Activated T-cell treated with anti-CD3 and anti-CD28 coated beads, Interleukin-2, amount 50 U/mL, for 48 hours (primary cell): ENCODE results near the gene ZCCHC14.

Experiments
- DNase-seq, 2 experiments: peaks; one replicate each; pipeline ENCODE4 v3.0.0-alpha.2; 2020

The ZCCHC14 gene

GRCh38 chr16:87424266-87424665 lies 68.6 kb downstream of the ZCCHC14 start:
- no peak for DNase-seq

GRCh38 chr16:87423429-87423828 lies 69.4 kb downstream of the ZCCHC14 start:
- no peak for DNase-seq

- DNase-seq: no peak
Observed at GRCh38 chr16:87422106-87422505, 70.7 kb downstream of the ZCCHC14 start.

- no peak for DNase-seq
Observed at GRCh38 chr16:87421003-87421912, 71.6 kb downstream of the ZCCHC14 start.

GRCh38 chr16:87420026-87421002 lies 72.5 kb downstream of the ZCCHC14 start:
- DNase-seq: no peak

GRCh38 chr16:87418644-87419043 lies 74.2 kb downstream of the ZCCHC14 start:
- no peak for DNase-seq

- no peak for DNase-seq
Observed at GRCh38 chr16:87418216-87418615, 74.6 kb downstream of the ZCCHC14 start.

- DNase-seq: no peak
Observed at GRCh38 chr16:87417528-87417910, 75.3 kb downstream of the ZCCHC14 start.

GRCh38 chr16:87416826-87417527 lies 75.8 kb downstream of the ZCCHC14 start:
- peak; percentile 42 to 48 for DNase-seq

GRCh38 chr16:87415441-87415840 lies 77.4 kb downstream of the ZCCHC14 start:
- DNase-seq: no peak

GRCh38 chr16:87414251-87414680 lies 78.6 kb downstream of the ZCCHC14 start:
- DNase-seq: no peak

- DNase-seq: no peak
Observed at GRCh38 chr16:87412996-87413421, 79.8 kb downstream of the ZCCHC14 start.

- no peak for DNase-seq
Observed at GRCh38 chr16:87412371-87412995, 80.3 kb downstream of the ZCCHC14 start.

- no peak for DNase-seq
Observed at GRCh38 chr16:87411375-87412271, 81.2 kb downstream of the ZCCHC14 start.

GRCh38 chr16:87410968-87411367 lies 81.9 kb downstream of the ZCCHC14 start:
- DNase-seq: no peak

GRCh38 chr16:87410530-87410929 lies 82.3 kb downstream of the ZCCHC14 start:
- DNase-seq: no peak

- no peak for DNase-seq
Observed at GRCh38 chr16:87409781-87410180, 83.0 kb downstream of the ZCCHC14 start.

- DNase-seq: no peak
Observed at GRCh38 chr16:87409153-87409552, 83.7 kb downstream of the ZCCHC14 start.

GRCh38 chr16:87407511-87408112 lies 85.2 kb downstream of the ZCCHC14 start:
- DNase-seq: no peak

- DNase-seq: no peak
Observed at GRCh38 chr16:87406495-87407088, 86.2 kb downstream of the ZCCHC14 start.
